Mucosa of stomach (tissue), 1 donor: ENCODE results near the gene LRP1B.

Experiments
- H3K27me3 ChIP-seq: one replicate; pipeline ENCODE4 v1.7.0; 2013; ENCODE audit warnings: mild to moderate bottlenecking, low read length; ENCODE audit not compliant: control insufficient read depth, insufficient read depth
- H3K36me3 ChIP-seq: one replicate; pipeline ENCODE4 v1.7.0; 2013; ENCODE audit warnings: low read length; ENCODE audit not compliant: control insufficient read depth, insufficient read depth
- H3K4me1 ChIP-seq: one replicate; pipeline ENCODE4 v1.7.0; 2013; ENCODE audit warnings: mild to moderate bottlenecking, low read length; ENCODE audit not compliant: control insufficient read depth, insufficient read depth
- H3K4me3 ChIP-seq: one replicate; pipeline ENCODE4 v1.7.0; 2013; ENCODE audit warnings: low read length
- H3K9ac ChIP-seq: one replicate; pipeline ENCODE4 v1.7.0; 2013; ENCODE audit warnings: mild to moderate bottlenecking, low read length, moderate library complexity
- H3K9me3 ChIP-seq: one replicate; pipeline ENCODE4 v1.7.0; 2013; ENCODE audit warnings: mild to moderate bottlenecking, low read length, moderate library complexity; ENCODE audit not compliant: control insufficient read depth
- donor health status: Pancreatic carcinoma.

LRP1B gene

GRCh38 chr2:140869925-140870324, 1260.9 kb downstream of the LRP1B start:
- no peaks in the 10 kb centered on the region for H3K4me1 ChIP-seq
- H3K36me3 ChIP-seq, result no peaks in the 10 kb centered on the region
- no peaks in the 10 kb centered on the region for H3K27me3 ChIP-seq
- no peak overlapping the region for H3K9ac ChIP-seq
- H3K4me3 ChIP-seq, result no peak overlapping the region
- H3K9me3 ChIP-seq, result no peaks in the 10 kb centered on the region

GRCh38 chr2:140869107-140869506, 1261.7 kb downstream of the LRP1B start:
- no peaks in the 10 kb centered on the region for H3K9me3 ChIP-seq
- H3K9ac ChIP-seq, result no peak overlapping the region
- H3K4me1 ChIP-seq, result no peaks in the 10 kb centered on the region
- H3K27me3 ChIP-seq, result no peaks in the 10 kb centered on the region
- no peak overlapping the region for H3K4me3 ChIP-seq
- no peaks in the 10 kb centered on the region for H3K36me3 ChIP-seq

- H3K9me3 ChIP-seq, result no peaks in the 10 kb centered on the region
- H3K4me1 ChIP-seq, result no peaks in the 10 kb centered on the region
- H3K4me3 ChIP-seq, result no peak overlapping the region
- H3K27me3 ChIP-seq, result no peaks in the 10 kb centered on the region
- no peak overlapping the region for H3K9ac ChIP-seq
- no peaks in the 10 kb centered on the region for H3K36me3 ChIP-seq
Measured at GRCh38 chr2:140865837-140866236, 1265.0 kb downstream of the LRP1B start.

GRCh38 chr2:140863713-140864112, 1267.1 kb downstream of the LRP1B start:
- no peaks in the 10 kb centered on the region for H3K9me3 ChIP-seq
- no peak overlapping the region for H3K4me3 ChIP-seq
- no peaks in the 10 kb centered on the region for H3K4me1 ChIP-seq
- H3K36me3 ChIP-seq, result no peaks in the 10 kb centered on the region
- no peaks in the 10 kb centered on the region for H3K27me3 ChIP-seq
- H3K9ac ChIP-seq, result no peak overlapping the region

GRCh38 chr2:140862181-140862580, 1268.6 kb downstream of the LRP1B start:
- H3K27me3 ChIP-seq, result no peaks in the 10 kb centered on the region
- no peaks in the 10 kb centered on the region for H3K9me3 ChIP-seq
- no peaks in the 10 kb centered on the region for H3K4me1 ChIP-seq
- no peak overlapping the region for H3K9ac ChIP-seq
- H3K36me3 ChIP-seq, result no peaks in the 10 kb centered on the region
- H3K4me3 ChIP-seq, result no peak overlapping the region

- Histone ChIP-seq H3K4me3 (no peak overlapping the region), H3K4me1 (no peaks in the 10 kb centered on the region), H3K36me3 (no peaks in the 10 kb centered on the region), H3K9me3 (no peaks in the 10 kb centered on the region), H3K27me3 (no peaks in the 10 kb centered on the region), H3K9ac (no peak overlapping the region)
Measured at GRCh38 chr2:140861666-140862065, 1269.2 kb downstream of the LRP1B start.

- H3K4me3 ChIP-seq, result no peak overlapping the region
- H3K27me3 ChIP-seq, result no peaks in the 10 kb centered on the region
- no peak overlapping the region for H3K9ac ChIP-seq
- no peaks in the 10 kb centered on the region for H3K4me1 ChIP-seq
- no peaks in the 10 kb centered on the region for H3K36me3 ChIP-seq
- H3K9me3 ChIP-seq, result no peaks in the 10 kb centered on the region
Measured at GRCh38 chr2:140855471-140855870, 1275.3 kb downstream of the LRP1B start.

- H3K36me3 ChIP-seq, result no peaks in the 10 kb centered on the region
- no peaks in the 10 kb centered on the region for H3K9me3 ChIP-seq
- H3K27me3 ChIP-seq, result no peaks in the 10 kb centered on the region
- H3K4me1 ChIP-seq, result no peaks in the 10 kb centered on the region
- no peak overlapping the region for H3K4me3 ChIP-seq
- H3K9ac ChIP-seq, result no peak overlapping the region
Measured at GRCh38 chr2:140851258-140851981, 1279.4 kb downstream of the LRP1B start.

- H3K4me1 ChIP-seq, result no peaks in the 10 kb centered on the region
- no peaks in the 10 kb centered on the region for H3K36me3 ChIP-seq
- H3K27me3 ChIP-seq, result no peaks in the 10 kb centered on the region
- no peak overlapping the region for H3K9ac ChIP-seq
- no peaks in the 10 kb centered on the region for H3K9me3 ChIP-seq
- H3K4me3 ChIP-seq, result no peak overlapping the region
Measured at GRCh38 chr2:140843186-140843585, 1287.6 kb downstream of the LRP1B start.

- no peaks in the 10 kb centered on the region for H3K36me3 ChIP-seq
- H3K27me3 ChIP-seq, result no peaks in the 10 kb centered on the region
- H3K9ac ChIP-seq, result no peak overlapping the region
- no peak overlapping the region for H3K4me3 ChIP-seq
- H3K4me1 ChIP-seq, result no peaks in the 10 kb centered on the region
- no peaks in the 10 kb centered on the region for H3K9me3 ChIP-seq
Measured at GRCh38 chr2:140842110-140842509, 1288.7 kb downstream of the LRP1B start.

GRCh38 chr2:140841141-140841540, 1289.7 kb downstream of the LRP1B start:
- H3K4me1 ChIP-seq, result no peaks in the 10 kb centered on the region
- H3K27me3 ChIP-seq, result no peaks in the 10 kb centered on the region
- H3K4me3 ChIP-seq, result no peak overlapping the region
- H3K9ac ChIP-seq, result no peak overlapping the region
- no peaks in the 10 kb centered on the region for H3K36me3 ChIP-seq
- no peaks in the 10 kb centered on the region for H3K9me3 ChIP-seq

GRCh38 chr2:140836826-140837225, 1294.0 kb downstream of the LRP1B start:
- H3K4me1 ChIP-seq, result no peaks in the 10 kb centered on the region
- no peaks in the 10 kb centered on the region for H3K36me3 ChIP-seq
- no peak overlapping the region for H3K9ac ChIP-seq
- no peaks in the 10 kb centered on the region for H3K9me3 ChIP-seq
- no peaks in the 10 kb centered on the region for H3K27me3 ChIP-seq
- H3K4me3 ChIP-seq, result no peak overlapping the region

- Histone ChIP-seq H3K9ac (no peak overlapping the region), H3K36me3 (no peaks in the 10 kb centered on the region), H3K27me3 (no peaks in the 10 kb centered on the region), H3K9me3 (no peaks in the 10 kb centered on the region), H3K4me1 (no peaks in the 10 kb centered on the region), H3K4me3 (no peak overlapping the region)
Measured at GRCh38 chr2:140835079-140835478, 1295.7 kb downstream of the LRP1B start.
